Measurements from ENCODE around the gene ITPR2. TPM values are rescaled to one million over a fixed set of nuclear protein-coding genes. Genes with fewer than 3 reads are reported as not detected.
"Not testable (repeated sequence)": the region's sequence is repeated elsewhere in the genome, so short reads cannot be mapped to it uniquely, and the experiment has no call there.

Gene ITPR2
- polyA plus RNA-seq, 2 of the 4 experiments (the other 2 are of a cell fraction): 3.1 to 8.1 TPM

DNA sequence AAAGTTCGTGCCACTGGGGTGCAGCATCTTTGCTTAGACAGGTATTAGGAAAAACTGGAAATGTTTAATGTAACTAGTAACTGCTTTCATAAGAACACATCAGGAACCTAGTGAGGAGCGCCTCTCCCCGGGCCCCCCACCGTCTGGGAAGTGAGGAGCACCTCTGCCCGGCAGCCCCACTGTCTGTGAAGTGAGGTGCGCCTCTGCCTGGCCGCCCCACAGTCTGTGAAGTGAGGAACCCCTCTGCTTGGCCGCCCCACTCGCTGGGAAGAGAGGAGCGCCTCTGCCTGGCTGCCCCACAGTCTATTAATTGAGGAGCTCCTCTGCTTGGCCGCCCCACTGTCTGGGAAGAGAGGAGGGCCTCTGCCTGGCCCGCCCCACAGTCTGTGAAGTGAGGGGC is 224.7 kb downstream of the ITPR2 start:
- no peak for ATAC-seq
- CTCF ChIA-PET: interaction anchor here (1.0 to 1.5 kb wide), 2 partner anchors 21 to 489 kb away, joined by 3 read pairs; no protein-coding TSS in a partner anchor

DNA sequence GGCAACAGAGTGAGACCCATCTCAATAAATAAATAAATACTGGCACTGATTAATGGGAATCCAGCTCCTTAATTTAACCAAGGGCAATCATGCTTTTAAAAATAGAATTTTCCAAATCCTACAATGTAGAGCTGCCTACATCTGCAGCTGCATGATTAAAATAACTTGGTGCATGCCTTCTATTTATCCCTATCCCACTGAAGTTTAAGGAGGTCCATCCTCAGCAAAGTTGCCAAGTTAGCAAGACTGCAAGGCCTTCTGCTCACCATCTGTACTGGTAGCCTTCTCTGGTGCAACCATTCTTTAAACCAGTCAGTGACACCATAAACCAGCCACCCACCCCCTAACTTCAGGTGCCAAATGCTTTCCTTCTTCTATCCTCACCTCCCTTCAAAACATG is 226.1 kb downstream of the ITPR2 start:
- Histone ChIP-seq H3K4me1 (no peaks in the 10 kb centered on the region), H3K27ac (no peak overlapping the region), H3K4me3 (no peak overlapping the region), H3K9me3 (no peaks in the 10 kb centered on the region), H3K4me2 (no peak overlapping the region)
- no peak for FAIRE-seq
- no peak for ATAC-seq
- TF ChIP-seq RAD21 (conservative IDR thresholded peaks at IDR 0.05 in 1 of 2, IDR thresholded peaks at IDR 0.05 in 1 of 2): no peak
- no peak for TF ChIP-seq TFCP2L1 (CRISPR knock-in tag; IDR thresholded peaks at IDR 0.05)
- no peak for TF ChIP-seq SREBF2 (IDR thresholded peaks at IDR 0.05)
- TF ChIP-seq EHMT2 (IDR thresholded peaks at IDR 0.05; ENCODE audit: low read depth): no peak
- TF ChIP-seq RFX5 (IDR thresholded peaks at IDR 0.05): no peak
- no peak for TF ChIP-seq JUNB (IDR thresholded peaks at IDR 0.05)
- TF ChIP-seq, protein P1, sequence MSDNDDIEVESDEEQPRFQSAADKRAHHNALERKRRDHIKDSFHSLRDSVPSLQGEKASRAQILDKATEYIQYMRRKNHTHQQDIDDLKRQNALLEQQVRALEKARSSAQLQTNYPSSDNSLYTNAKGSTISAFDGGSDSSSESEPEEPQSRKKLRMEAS (IDR thresholded peaks at IDR 0.05): no peak
- TF ChIP-seq FOSB (CRISPR knock-in tag; IDR thresholded peaks at IDR 0.05): no peak
- no peak for TF ChIP-seq BHLHE40 (IDR thresholded peaks at IDR 0.05; ENCODE audit: low read depth, low read length)
- no peak for TF ChIP-seq KDM1A (IDR thresholded peaks at IDR 0.05; ENCODE audit: low read depth)
- TF ChIP-seq CEBPB (IDR thresholded peaks at IDR 0.05): no peak
- DNase-seq (ENCODE audit: low read depth in 1 of 2, low spot score in 1 of 2): no peak
- ChIA-PET CTCF (interaction anchor here (0.6 kb wide), 1 partner anchor 694 kb away, joined by 3 read pairs; no protein-coding TSS in a partner anchor), POLR2A (no interaction called here)

More for the DNA sequence above, 224.7 kb downstream of the ITPR2 start:
- Histone ChIP-seq H3K4me3 (no peak overlapping the region), H3K4me2 (no peak overlapping the region), H3K9me3 (no peaks in the 10 kb centered on the region), H3K27ac (no peak overlapping the region), H3K4me1 (no peaks in the 10 kb centered on the region)
- POLR2A ChIA-PET: no interaction called here
- FAIRE-seq (no peak), DNase-seq (ENCODE audit: low read depth in 1 of 2, low spot score in 1 of 2) (no peak)
- TF ChIP-seq, protein P2, sequence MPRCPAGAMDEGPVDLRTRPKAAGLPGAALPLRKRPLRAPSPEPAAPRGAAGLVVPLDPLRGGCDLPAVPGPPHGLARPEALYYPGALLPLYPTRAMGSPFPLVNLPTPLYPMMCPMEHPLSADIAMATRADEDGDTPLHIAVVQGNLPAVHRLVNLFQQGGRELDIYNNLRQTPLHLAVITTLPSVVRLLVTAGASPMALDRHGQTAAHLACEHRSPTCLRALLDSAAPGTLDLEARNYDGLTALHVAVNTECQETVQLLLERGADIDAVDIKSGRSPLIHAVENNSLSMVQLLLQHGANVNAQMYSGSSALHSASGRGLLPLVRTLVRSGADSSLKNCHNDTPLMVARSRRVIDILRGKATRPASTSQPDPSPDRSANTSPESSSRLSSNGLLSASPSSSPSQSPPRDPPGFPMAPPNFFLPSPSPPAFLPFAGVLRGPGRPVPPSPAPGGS (IDR thresholded peaks at IDR 0.05): no peak
- TF ChIP-seq REST (IDR thresholded peaks at IDR 0.05) (no peak), NPAS2 (CRISPR knock-in tag; IDR thresholded peaks at IDR 0.05; ENCODE audit: borderline replicate concordance) (no peak)
- 89% methylated on average over 12 of the region's 12 CpGs for WGBS (ENCODE audit: missing lambda C conversion rate)

DNA sequence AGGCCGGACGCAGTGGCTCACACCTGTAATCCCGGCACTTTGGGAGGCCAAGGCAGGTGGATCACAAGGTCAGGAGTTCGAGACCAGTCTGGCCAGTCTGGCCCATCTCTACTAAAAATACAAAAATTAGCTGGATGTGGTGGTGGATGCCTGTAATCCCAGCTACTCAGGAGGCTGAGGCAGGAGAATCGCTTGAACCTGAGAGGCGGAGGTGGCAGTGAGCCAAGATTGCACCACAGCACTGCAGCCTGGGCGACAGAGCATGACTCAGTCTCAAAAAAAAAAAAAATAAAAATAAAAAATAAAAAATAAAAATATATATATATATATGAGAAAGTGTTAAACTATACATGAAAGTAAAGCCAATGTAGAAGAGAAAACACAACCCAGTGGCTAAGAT is 228.2 kb downstream of the ITPR2 start:
- POLR2A ChIA-PET; H3K9me3 ChIP-seq; ATAC-seq; H3K4me3 ChIP-seq; H3K27ac ChIP-seq; DNase-seq (ENCODE audit: low read depth in 1 of 2, low spot score in 1 of 2); H3K4me1 ChIP-seq; FAIRE-seq; H3K4me2 ChIP-seq: not testable (repeated sequence)
- WGBS (ENCODE audit: missing lambda C conversion rate): 81% methylated on average over 7 of the region's 7 CpGs
- CTCF ChIA-PET: interaction anchor here (0.9 to 2.4 kb wide), 2 partner anchors 9 to 97 kb away, joined by 3 to 7 read pairs; no protein-coding TSS in a partner anchor

DNA sequence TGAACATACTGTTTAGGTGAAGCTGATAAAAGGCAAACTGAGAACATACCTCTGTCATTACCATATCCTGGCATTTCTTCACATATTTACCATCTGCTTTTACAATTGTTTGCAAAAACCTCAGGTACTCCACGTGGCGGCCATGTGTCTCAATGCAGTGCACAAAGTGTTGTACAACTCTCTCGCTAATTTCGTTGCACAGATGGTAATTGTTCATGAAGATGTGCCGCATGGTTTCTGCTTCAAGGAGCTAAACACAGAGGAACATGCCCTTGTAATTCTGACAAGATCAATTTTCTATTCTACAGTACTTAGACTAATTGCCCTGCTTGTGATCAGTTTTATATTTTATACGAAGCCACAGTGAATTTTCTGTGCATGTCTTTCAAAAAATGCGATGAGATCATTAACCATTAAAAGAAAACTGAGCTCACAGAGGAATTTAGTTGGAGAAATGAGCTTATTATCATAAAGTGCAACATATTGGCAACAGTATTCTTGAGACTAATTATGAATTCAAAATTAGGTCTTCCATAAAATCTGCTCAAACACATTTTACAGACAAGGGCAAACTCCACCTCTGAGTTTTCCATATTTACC is 233.8 kb downstream of the ITPR2 start:
- no peaks in the 10 kb centered on the region for H3K9me3 ChIP-seq
- no peak overlapping the region for H3K27ac ChIP-seq
- H3K4me3 ChIP-seq: no peak overlapping the region
- H3K4me1 ChIP-seq: no peaks in the 10 kb centered on the region
- DNase-seq (ENCODE audit: low read depth in 1 of 2, low spot score in 1 of 2): no peak
- H3K4me2 ChIP-seq: no peak overlapping the region
- POLR2A ChIA-PET: no interaction called here
- CTCF ChIA-PET: interaction anchor here (1.4 kb wide), 1 partner anchor 15 kb away, joined by 5 read pairs; no protein-coding TSS in a partner anchor
- no peak for ATAC-seq
- 87% methylated on average over 7 of the region's 7 CpGs for WGBS (ENCODE audit: missing lambda C conversion rate)
- no peak for FAIRE-seq
- TF ChIP-seq GATA3 (IDR thresholded peaks at IDR 0.05; ENCODE audit: borderline replicate concordance) (no peak), ATOH8 (CRISPR knock-in tag; IDR thresholded peaks at IDR 0.05; ENCODE audit: low read depth) (no peak), SREBF2 (IDR thresholded peaks at IDR 0.05) (no peak), KDM5A (IDR thresholded peaks at IDR 0.05) (no peak), PBX3 (IDR thresholded peaks at IDR 0.05) (no peak), CTCF (IDR thresholded peaks at IDR 0.05) (no peak), NPAS2 (CRISPR knock-in tag; IDR thresholded peaks at IDR 0.05; ENCODE audit: borderline replicate concordance) (no peak), RAD21 (conservative IDR thresholded peaks at IDR 0.05 in 1 of 2, IDR thresholded peaks at IDR 0.05 in 1 of 2) (no peak), CEBPB (IDR thresholded peaks at IDR 0.05) (no peak), MYC (IDR thresholded peaks at IDR 0.05; ENCODE audit: borderline replicate concordance, low read length) (no peak), FOSB (CRISPR knock-in tag; IDR thresholded peaks at IDR 0.05) (no peak)

All from A549 (cell line).